GM18502 (cell line): Measurements from ENCODE around the gene DAPK2.

Experiments used
- ATAC-seq: cut with Tn5 transposase; IDR thresholded peaks from one replicate; pipeline ENCODE4 v1.9.1; 2021; ENCODE audit warnings: mild to moderate bottlenecking; ENCODE audit not compliant: unreplicated experiment, poor library complexity

Gene DAPK2

DNA sequence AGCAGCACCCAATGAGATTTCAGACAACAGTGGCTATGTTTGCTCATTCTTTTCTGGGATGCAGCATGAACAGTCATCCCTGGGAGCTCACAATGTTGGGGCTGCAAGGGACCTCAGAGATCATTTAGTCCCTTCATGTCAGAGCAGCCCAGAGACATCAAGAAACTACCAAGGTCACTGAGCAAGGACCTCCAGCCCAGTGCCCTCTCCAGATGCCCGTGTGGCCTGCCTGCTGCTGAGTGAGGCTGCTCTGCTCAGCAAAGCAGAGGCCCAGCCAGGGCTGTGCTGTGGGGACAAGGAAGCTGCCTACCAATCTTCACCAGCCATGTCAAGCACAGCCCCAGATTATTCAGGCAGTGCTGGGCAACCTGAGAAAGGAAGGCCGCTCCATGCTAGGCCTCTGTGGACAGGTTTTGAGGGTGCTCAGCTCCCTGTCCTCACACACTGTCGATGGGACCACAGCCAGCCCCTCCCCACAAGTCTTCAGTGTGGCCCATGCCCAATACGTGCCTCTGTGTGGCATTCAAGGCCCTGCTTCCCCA lies 99.7 kb downstream of the DAPK2 start:
- no peak for ATAC-seq

DNA sequence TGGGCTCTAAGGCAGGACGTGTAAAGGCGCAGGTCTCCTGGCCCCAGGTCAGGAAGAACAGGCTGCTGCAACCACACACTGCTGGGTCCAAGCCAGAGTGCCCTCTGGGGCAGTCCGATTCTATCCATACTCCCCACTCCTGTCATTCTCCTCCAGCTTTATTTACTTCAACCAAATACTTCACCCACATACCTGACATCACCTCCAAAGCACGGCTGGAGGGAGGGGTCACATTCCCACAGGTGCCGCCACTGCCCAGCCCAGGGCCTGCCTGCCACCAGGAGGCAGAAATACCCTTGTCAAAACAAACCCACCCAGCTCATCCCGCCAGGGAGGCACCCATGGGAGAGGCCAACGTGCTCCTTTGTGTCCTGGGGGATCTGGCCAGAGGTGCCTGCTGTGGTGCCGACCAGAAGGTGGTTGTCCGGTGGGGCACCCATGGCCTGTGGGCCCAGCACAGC lies 100.4 kb downstream of the DAPK2 start:
- ATAC-seq: no peak

DNA sequence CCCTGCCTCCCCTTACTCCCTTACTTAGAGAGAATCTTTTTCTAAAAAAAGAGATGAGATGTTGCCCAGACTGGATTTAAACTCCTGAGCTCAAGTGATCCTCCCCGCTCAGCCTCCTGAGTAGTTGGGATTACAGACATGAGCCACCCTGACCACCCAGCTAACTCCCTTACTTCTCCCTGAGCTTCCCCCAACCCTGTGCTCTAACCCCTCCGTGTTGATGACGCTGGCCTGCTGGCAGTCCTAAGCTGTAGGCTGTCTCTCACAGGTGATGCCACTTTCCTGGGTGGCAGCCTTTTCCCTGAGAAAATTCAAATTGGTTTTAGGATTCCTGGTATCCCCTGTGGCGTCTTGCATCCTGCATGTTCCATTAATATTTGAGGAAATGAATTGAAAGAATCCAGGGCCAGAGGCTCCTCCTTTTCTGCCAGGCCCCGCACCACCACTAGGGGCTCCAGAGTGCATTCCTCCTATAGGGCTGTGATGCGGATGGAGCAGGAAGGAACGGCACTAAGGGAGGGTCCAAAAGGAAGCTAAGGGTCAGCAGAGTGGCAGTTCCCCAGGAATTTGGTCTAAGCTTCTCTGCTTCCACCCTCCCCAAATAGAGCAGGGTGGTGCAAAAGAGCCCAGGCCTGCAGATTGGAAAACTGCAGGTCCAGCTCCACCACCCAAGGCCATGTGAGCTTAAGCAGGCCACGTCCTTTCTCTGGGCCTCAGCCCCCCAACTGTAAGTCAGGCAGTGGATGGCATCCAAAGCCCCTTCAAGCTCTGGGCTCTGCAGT lies 101.1 kb downstream of the DAPK2 start:
- no peak for ATAC-seq

DNA sequence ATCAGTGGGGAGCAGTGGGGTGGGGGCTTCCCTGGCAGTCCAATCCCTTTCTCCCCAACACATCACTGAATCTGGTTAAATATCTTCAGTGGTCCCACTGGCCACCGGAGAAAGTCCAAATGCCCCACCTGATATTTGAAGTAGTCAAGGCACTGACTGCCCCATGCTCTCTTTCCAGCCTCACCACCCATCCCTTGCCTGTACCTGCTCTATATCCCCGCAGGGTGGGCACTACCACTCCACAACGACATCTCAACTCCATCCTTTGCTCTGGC lies 101.7 kb downstream of the DAPK2 start:
- no peak for ATAC-seq

GRCh38 chr15:63943829-63944680 lies 102.2 kb downstream of the DAPK2 start:
- no peak for ATAC-seq

- no peak for ATAC-seq
These were observed 103.6 kb downstream of the DAPK2 start for GRCh38 chr15:63942486-63943365.

DNA sequence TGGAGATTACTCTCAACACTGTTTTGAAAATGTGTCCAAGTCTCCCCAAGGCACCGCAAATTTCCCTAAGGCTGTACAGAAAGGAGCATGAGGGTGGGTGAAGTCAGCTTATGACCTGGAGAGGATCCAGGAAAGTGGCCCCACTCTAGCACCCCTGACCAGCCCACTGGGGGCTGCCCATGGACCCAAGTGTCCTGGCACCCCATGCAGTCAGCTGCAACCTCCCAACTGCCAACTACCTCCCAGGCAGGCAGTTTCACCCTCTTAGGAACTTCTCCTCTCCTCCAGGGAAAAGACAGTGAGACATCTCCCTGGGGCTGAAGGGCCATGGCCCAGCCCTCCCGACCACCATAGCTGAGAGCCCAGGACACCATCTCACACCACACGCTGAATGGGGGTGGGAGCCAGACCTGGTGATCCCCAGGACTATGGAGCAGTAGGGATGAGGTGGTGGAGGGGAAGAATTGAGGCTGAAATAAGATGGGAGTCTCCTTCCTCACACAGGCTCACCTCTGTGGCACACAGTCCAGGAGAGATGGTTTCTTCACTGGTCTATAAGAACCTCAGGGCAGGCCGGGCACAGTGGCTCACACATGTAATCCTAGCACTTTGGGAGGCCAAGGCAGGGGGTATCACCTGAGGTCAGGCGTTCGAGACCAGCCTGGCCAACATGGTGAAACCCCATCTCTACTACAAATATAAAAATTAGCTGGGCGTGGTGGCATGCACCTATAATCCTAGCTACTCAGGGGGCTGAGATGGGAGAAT lies 104.4 kb downstream of the DAPK2 start:
- no peak for ATAC-seq

GRCh38 chr15:63940966-63941620 lies 105.2 kb downstream of the DAPK2 start:
- ATAC-seq: no peak

- no peak for ATAC-seq
These were observed 106.7 kb downstream of the DAPK2 start for GRCh38 chr15:63939531-63940130.

DNA sequence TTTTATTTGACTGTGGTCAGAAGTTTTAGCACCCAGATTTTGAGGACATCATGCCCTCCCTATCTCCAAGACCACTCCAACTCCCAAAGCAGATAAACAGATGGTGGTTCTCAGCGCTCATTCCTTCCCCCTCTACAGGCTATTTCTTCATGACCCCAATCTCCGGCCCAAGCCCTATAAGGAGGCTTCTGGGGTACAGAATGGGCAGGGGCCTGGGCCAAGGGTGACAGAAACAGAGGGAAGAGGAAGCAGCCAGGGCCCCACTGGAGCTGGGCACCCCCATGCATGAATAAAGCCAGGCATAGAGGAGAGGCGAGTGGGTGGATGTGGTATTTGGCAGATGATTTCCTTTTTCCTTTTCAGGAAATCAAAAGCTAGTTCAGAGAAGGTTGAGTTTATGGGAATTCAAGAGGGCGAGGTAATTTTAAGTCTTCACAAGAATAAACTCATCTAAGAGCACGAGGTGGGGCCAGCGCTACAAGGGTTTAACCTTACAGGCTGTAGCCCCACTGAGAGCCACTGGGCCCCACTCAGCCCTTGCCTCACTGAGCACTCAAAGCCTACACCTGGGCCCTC lies 107.7 kb downstream of the DAPK2 start:
- no peak for ATAC-seq

- ATAC-seq: no peak
These were observed 112.8 kb downstream of the DAPK2 start for GRCh38 chr15:63933522-63933921.

DNA sequence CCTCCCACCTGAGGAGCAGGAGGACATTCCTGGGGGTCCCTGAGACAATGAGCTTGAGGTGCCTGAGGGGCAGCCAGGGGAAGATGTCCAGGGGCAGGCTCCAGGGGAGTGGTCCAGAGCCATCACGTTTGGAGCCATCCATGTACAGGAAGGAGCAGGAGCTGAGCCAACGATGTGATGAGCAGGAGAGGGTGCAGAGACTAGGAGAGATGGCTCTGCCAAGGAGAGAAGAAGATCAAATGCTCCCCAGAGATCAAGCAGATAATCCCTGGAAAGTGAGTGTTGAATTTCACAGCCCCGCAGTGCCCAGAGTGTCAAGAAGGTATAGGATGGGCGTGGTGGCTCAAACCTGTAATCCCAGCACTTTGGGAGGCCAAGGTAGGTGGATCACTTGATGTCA lies 114.7 kb downstream of the DAPK2 start:
- no peak for ATAC-seq

- no peak for ATAC-seq
These were observed 116.3 kb downstream of the DAPK2 start for GRCh38 chr15:63930034-63930433.

DNA sequence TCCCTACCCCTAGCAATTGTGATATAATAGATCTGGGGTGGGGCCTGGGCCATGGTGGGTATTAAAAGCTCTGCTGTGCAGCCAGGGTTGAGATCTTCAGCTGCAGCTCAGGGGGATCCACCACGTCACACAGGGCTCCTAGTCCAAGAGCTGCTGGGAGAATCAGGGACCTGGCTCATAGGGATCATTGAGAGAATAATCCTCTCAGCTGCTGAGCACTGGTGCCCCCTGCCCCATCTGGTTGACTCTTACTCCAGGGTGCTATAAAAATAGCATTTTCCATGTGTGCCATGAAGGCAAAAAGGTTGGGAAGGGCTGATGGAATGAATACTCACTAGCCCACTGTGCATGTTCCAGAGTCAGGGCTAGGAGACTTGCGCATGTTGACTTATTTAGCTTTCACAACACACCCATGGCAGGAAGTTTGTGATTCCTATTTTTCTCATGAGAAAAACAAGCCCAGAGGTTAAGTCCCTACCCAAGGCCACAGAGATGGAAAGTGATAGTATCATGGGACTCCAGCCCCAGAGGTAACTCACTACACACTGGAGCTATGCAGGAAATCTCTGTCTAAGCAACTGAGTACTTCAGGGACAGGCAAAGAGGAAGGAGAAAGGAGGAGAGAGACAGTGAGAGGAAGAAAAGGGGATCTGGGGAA lies 118.0 kb downstream of the DAPK2 start:
- no peak for ATAC-seq

- ATAC-seq: no peak
These were observed 122.0 kb downstream of the DAPK2 start for GRCh38 chr15:63923993-63924950.

DNA sequence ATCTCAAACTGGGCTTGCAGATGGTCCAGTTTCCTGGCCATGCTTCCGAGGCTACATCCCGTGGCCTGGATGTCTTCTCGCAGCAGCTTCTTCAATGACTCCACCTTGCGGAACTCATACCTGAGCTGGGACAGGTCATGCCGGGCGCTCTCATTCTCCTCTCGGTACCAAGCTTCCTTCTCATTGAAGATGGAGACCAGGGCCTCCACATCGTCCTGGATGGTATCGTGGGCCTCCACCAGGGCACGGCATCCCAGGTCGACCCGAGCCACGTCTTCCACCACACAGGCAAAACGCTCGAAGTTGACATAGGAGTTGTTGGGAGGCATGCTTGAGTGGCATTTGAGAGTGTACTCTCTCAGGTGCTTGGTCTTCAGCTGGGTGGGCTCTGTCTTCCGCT lies 123.4 kb downstream of the DAPK2 start:
- ATAC-seq: no peak
